GM23338 (cell line): Measurements from ENCODE around the gene RABGAP1L. TPM values are rescaled to one million over a fixed set of nuclear protein-coding genes. Genes with fewer than 3 reads are reported as not detected.

Source experiments
- ATAC-seq: fragments of 200-7000 bp; cut with Tn5 transposase; 3 replicates; pipeline ENCODE4 v1.9.1; 2020
- DNase-seq: peaks from one replicate; pipeline ENCODE4 v3.0.0-alpha.2; 2015; ENCODE audit warnings: low spot score
- H2AFZ ChIP-seq: fragments of 200-600 bp; sonication (generic); 2 replicates; pipeline ENCODE4 v1.8.0; 2016; ENCODE audit warnings: antibody characterized with exemption, mild to moderate bottlenecking, moderate library complexity
- H3F3A ChIP-seq: fragments of 200-600 bp; sonication (generic); replicated peaks from 2 replicates; pipeline ENCODE4 v1.8.0; 2017; ENCODE audit warnings: antibody characterized with exemption, mixed run types, low read depth
- H3K27ac ChIP-seq: fragments of 200-600 bp; sonication (generic); 2 replicates; pipeline ENCODE4 v1.6.1; 2016; ENCODE audit warnings: low read depth
- H3K27me3 ChIP-seq: fragments of 200-600 bp; sonication (generic); 2 replicates; pipeline ENCODE4 v1.8.0; 2016; ENCODE audit warnings: mild to moderate bottlenecking, mixed run types, moderate library complexity; ENCODE audit not compliant: insufficient read depth
- H3K36me3 ChIP-seq: fragments of 200-600 bp; sonication (generic); 2 replicates; pipeline ENCODE4 v1.8.0; 2016; ENCODE audit warnings: mild to moderate bottlenecking; ENCODE audit not compliant: insufficient read depth
- H3K4me1 ChIP-seq: fragments of 200-600 bp; sonication (generic); 2 replicates; pipeline ENCODE4 v1.8.0; 2016; ENCODE audit warnings: mild to moderate bottlenecking, moderate library complexity; ENCODE audit not compliant: insufficient read depth
- H3K4me2 ChIP-seq: fragments of 200-600 bp; sonication (generic); 2 replicates; pipeline ENCODE4 v1.7.1; 2017; ENCODE audit warnings: mixed run types
- H3K4me3 ChIP-seq: fragments of 200-600 bp; sonication (generic); 2 replicates; pipeline ENCODE4 v1.6.1; 2016; ENCODE audit warnings: mixed run types
- H3K79me2 ChIP-seq: fragments of 200-600 bp; sonication (generic); replicated peaks from 2 replicates; pipeline ENCODE4 v1.8.0; 2017; ENCODE audit warnings: mild to moderate bottlenecking; ENCODE audit not compliant: insufficient read depth
- H3K9me2 ChIP-seq: fragments of 200-600 bp; sonication (generic); 2 replicates; pipeline ENCODE4 v1.8.0; 2017; ENCODE audit not compliant: insufficient read depth
- H4K20me1 ChIP-seq: fragments of 200-600 bp; sonication (generic); replicated peaks from 2 replicates; pipeline ENCODE4 v1.8.0; 2017; ENCODE audit warnings: mild to moderate bottlenecking; ENCODE audit not compliant: insufficient read depth
- H3K27ac Mint-ChIP-seq: 2 replicates; pipeline ENCODE4 v1.8.0; 2020; ENCODE audit warnings: inconsistent platforms, mild to moderate bottlenecking, moderate library complexity, mixed read lengths
- H3K27me3 Mint-ChIP-seq: 3 replicates; pipeline ENCODE4 v1.8.0; 2022; ENCODE audit warnings: low read depth, mild to moderate bottlenecking, moderate library complexity, mixed read lengths, inconsistent platforms; ENCODE audit not compliant: insufficient read depth, poor library complexity
- H3K36me3 Mint-ChIP-seq: 3 replicates; pipeline ENCODE4 v1.8.0; 2021; ENCODE audit warnings: low read depth, mild to moderate bottlenecking, inconsistent platforms, moderate library complexity, mixed read lengths
- H3K4me1 Mint-ChIP-seq: 3 replicates; pipeline ENCODE4 v1.8.0; 2020; ENCODE audit warnings: mild to moderate bottlenecking, inconsistent platforms, mixed read lengths
- H3K4me3 Mint-ChIP-seq: 3 replicates; pipeline ENCODE4 v1.8.0; 2021; ENCODE audit warnings: moderate library complexity, mild to moderate bottlenecking, inconsistent platforms, mixed read lengths
- H3K9me3 Mint-ChIP-seq: 3 replicates; pipeline ENCODE4 v1.8.0; 2020; ENCODE audit warnings: moderate library complexity, mild to moderate bottlenecking, inconsistent platforms, mixed read lengths
- EZH2 ChIP-seq: fragments of 200-600 bp; sonication (generic); IDR thresholded peaks from one replicate; pipeline ENCODE4 v1.8.0; 2017; ENCODE audit warnings: antibody characterized with exemption, mild to moderate bottlenecking, low read depth; ENCODE audit not compliant: unreplicated experiment
- JUNB ChIP-seq: IDR thresholded peaks from one replicate; pipeline ENCODE4 v1.6.1; 2016; ENCODE audit warnings: antibody characterized with exemption; ENCODE audit not compliant: unreplicated experiment
- NANOG ChIP-seq: IDR thresholded peaks from 2 replicates; pipeline ENCODE4 v1.6.1; 2016; ENCODE audit warnings: antibody characterized with exemption, borderline replicate concordance
- POLR2AphosphoS5 ChIP-seq: IDR thresholded peaks from 2 replicates; pipeline ENCODE4 v1.6.1; 2016; ENCODE audit warnings: antibody characterized with exemption, low read depth
- ZNF114 ChIP-seq: fragments of 250-450 bp; sonication (Bioruptor Pico); IDR thresholded peaks from 2 replicates; pipeline ENCODE4 v1.5.0; 2020; ENCODE audit warnings: mild to moderate bottlenecking, moderate library complexity
- polyA plus RNA-seq: library from polyadenylated mRNA; unstranded; fragments of >200 nt; fragmentation: Nextera tagmentation; extraction: Ambion mirVana; gene quantifications from 2 replicates; pipeline ENCODE4 v1.2.1, GENCODE V29; 2016
- total RNA-seq: library from RNA; depleted of rRNA; stranded (reverse); fragments of >200 nt; shearing (Covaris generic); gene quantifications from 2 replicates; pipeline ENCODE4 v1.2.3, GENCODE V29; 2014
- TF ChIP-seq, protein P1 (sequence below), 2 experiments: fragments of 200-600 bp in 1 of 2; sonication (generic) in 1 of 2; conservative IDR thresholded peaks; 2 replicates each; pipeline versions ENCODE4 v1.5.1 to v1.6.1; 2016 to 2017; ENCODE audit warnings: antibody characterized with exemption in 2 of 2, low read depth in 2 of 2, mild to moderate bottlenecking in 2 of 2, moderate library complexity in 1 of 2
- TF ChIP-seq, protein P2 (sequence below): IDR thresholded peaks from one replicate; pipeline ENCODE4 v1.6.1; 2018; ENCODE audit warnings: antibody characterized with exemption; ENCODE audit not compliant: unreplicated experiment
- TF ChIP-seq, protein P3 (sequence below): fragments of 250-450 bp; sonication (Bioruptor Pico); IDR thresholded peaks from 2 replicates; pipeline ENCODE4 v1.5.0; 2020; ENCODE audit warnings: mild to moderate bottlenecking, moderate library complexity

Gene RABGAP1L
- total and polyA plus RNA-seq, 2 experiments from 2014 or later, result 83.2 to 136 TPM

DNA sequence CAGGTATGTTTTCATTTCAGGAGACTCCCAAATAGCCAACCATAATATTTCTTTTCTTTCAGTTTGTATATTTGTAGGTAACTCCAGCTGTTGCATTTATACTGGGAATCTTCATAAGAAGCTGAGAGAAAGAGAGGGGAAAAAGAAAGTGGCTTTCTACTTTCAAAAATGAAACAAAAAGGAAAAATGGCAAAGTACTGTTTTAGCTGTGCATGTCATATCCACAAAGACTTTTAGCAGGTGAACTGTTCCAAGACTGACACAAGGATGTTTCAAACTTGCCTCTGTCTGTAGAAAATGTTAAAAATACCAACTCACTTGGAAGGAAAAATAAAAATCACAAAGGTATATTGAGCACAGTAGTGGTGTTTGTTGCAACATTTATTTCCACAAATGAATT, 798.5 kb downstream of the RABGAP1L start:
- ATAC-seq (no peak), DNase-seq (no peak)
- H3K4me2 ChIP-seq, result no peak overlapping the region
- H3K36me3 Mint-ChIP-seq, result peaks cover 41% of the 10 kb centered on the region; the same call in 2 of the 3 replicates
- H3K4me1 Mint-ChIP-seq, result peaks cover 20% of the 10 kb centered on the region
- H3K4me3 Mint-ChIP-seq, result no peak overlapping the region
- H3K27ac ChIP-seq, result no peak overlapping the region
- no peaks in the 10 kb centered on the region for H3K9me2 ChIP-seq
- peaks cover 36% of the 10 kb centered on the region for H3K79me2 ChIP-seq
- H3K4me3 ChIP-seq, result no peak overlapping the region
- H3F3A ChIP-seq, result no peaks in the 10 kb centered on the region
- peaks cover 10% of the 10 kb centered on the region; the same call in 1 of the 2 replicates for H3K36me3 ChIP-seq
- no peaks in the 10 kb centered on the region for H3K9me3 Mint-ChIP-seq
- H3K27me3 Mint-ChIP-seq, result no peaks in the 10 kb centered on the region
- H4K20me1 ChIP-seq, result peaks cover 22% of the 10 kb centered on the region
- no peaks in the 10 kb centered on the region for H3K27me3 ChIP-seq
- no peak overlapping the region for H2AFZ ChIP-seq
- H3K4me1 ChIP-seq, result no peaks in the 10 kb centered on the region; the same call in 1 of the 2 replicates
- TF ChIP-seq NANOG (no peak), POLR2AphosphoS5 (no peak), EZH2 (no peak), ZNF114 (no peak), JUNB (no peak)
- TF ChIP-seq, protein P1, sequence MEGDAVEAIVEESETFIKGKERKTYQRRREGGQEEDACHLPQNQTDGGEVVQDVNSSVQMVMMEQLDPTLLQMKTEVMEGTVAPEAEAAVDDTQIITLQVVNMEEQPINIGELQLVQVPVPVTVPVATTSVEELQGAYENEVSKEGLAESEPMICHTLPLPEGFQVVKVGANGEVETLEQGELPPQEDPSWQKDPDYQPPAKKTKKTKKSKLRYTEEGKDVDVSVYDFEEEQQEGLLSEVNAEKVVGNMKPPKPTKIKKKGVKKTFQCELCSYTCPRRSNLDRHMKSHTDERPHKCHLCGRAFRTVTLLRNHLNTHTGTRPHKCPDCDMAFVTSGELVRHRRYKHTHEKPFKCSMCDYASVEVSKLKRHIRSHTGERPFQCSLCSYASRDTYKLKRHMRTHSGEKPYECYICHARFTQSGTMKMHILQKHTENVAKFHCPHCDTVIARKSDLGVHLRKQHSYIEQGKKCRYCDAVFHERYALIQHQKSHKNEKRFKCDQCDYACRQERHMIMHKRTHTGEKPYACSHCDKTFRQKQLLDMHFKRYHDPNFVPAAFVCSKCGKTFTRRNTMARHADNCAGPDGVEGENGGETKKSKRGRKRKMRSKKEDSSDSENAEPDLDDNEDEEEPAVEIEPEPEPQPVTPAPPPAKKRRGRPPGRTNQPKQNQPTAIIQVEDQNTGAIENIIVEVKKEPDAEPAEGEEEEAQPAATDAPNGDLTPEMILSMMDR (conservative IDR thresholded peaks at IDR 0.05; ENCODE audit: low read depth in 2 of 2), result no peak
- TF ChIP-seq, protein P2, sequence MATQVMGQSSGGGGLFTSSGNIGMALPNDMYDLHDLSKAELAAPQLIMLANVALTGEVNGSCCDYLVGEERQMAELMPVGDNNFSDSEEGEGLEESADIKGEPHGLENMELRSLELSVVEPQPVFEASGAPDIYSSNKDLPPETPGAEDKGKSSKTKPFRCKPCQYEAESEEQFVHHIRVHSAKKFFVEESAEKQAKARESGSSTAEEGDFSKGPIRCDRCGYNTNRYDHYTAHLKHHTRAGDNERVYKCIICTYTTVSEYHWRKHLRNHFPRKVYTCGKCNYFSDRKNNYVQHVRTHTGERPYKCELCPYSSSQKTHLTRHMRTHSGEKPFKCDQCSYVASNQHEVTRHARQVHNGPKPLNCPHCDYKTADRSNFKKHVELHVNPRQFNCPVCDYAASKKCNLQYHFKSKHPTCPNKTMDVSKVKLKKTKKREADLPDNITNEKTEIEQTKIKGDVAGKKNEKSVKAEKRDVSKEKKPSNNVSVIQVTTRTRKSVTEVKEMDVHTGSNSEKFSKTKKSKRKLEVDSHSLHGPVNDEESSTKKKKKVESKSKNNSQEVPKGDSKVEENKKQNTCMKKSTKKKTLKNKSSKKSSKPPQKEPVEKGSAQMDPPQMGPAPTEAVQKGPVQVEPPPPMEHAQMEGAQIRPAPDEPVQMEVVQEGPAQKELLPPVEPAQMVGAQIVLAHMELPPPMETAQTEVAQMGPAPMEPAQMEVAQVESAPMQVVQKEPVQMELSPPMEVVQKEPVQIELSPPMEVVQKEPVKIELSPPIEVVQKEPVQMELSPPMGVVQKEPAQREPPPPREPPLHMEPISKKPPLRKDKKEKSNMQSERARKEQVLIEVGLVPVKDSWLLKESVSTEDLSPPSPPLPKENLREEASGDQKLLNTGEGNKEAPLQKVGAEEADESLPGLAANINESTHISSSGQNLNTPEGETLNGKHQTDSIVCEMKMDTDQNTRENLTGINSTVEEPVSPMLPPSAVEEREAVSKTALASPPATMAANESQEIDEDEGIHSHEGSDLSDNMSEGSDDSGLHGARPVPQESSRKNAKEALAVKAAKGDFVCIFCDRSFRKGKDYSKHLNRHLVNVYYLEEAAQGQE, result no peak
- TF ChIP-seq, protein P3, sequence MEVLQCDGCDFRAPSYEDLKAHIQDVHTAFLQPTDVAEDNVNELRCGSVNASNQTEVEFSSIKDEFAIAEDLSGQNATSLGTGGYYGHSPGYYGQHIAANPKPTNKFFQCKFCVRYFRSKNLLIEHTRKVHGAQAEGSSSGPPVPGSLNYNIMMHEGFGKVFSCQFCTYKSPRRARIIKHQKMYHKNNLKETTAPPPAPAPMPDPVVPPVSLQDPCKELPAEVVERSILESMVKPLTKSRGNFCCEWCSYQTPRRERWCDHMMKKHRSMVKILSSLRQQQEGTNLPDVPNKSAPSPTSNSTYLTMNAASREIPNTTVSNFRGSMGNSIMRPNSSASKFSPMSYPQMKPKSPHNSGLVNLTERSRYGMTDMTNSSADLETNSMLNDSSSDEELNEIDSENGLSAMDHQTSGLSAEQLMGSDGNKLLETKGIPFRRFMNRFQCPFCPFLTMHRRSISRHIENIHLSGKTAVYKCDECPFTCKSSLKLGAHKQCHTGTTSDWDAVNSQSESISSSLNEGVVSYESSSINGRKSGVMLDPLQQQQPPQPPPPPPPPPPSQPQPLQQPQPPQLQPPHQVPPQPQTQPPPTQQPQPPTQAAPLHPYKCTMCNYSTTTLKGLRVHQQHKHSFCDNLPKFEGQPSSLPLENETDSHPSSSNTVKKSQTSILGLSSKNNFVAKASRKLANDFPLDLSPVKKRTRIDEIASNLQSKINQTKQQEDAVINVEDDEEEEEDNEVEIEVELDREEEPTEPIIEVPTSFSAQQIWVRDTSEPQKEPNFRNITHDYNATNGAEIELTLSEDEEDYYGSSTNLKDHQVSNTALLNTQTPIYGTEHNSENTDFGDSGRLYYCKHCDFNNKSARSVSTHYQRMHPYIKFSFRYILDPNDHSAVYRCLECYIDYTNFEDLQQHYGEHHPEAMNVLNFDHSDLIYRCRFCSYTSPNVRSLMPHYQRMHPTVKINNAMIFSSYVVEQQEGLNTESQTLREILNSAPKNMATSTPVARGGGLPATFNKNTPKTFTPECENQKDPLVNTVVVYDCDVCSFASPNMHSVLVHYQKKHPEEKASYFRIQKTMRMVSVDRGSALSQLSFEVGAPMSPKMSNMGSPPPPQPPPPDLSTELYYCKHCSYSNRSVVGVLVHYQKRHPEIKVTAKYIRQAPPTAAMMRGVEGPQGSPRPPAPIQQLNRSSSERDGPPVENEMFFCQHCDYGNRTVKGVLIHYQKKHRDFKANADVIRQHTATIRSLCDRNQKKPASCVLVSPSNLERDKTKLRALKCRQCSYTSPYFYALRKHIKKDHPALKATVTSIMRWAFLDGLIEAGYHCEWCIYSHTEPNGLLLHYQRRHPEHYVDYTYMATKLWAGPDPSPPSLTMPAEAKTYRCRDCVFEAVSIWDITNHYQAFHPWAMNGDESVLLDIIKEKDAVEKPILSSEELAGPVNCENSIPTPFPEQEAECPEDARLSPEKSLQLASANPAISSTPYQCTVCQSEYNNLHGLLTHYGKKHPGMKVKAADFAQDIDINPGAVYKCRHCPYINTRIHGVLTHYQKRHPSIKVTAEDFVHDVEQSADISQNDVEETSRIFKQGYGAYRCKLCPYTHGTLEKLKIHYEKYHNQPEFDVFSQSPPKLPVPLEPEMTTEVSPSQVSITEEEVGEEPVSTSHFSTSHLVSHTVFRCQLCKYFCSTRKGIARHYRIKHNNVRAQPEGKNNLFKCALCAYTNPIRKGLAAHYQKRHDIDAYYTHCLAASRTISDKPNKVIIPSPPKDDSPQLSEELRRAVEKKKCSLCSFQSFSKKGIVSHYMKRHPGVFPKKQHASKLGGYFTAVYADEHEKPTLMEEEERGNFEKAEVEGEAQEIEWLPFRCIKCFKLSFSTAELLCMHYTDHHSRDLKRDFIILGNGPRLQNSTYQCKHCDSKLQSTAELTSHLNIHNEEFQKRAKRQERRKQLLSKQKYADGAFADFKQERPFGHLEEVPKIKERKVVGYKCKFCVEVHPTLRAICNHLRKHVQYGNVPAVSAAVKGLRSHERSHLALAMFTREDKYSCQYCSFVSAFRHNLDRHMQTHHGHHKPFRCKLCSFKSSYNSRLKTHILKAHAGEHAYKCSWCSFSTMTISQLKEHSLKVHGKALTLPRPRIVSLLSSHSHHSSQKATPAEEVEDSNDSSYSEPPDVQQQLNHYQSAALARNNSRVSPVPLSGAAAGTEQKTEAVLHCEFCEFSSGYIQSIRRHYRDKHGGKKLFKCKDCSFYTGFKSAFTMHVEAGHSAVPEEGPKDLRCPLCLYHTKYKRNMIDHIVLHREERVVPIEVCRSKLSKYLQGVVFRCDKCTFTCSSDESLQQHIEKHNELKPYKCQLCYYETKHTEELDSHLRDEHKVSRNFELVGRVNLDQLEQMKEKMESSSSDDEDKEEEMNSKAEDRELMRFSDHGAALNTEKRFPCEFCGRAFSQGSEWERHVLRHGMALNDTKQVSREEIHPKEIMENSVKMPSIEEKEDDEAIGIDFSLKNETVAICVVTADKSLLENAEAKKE (CRISPR knock-in tag), result no peak
- H3K27ac Mint-ChIP-seq, result no peak overlapping the region
